GM23248 (cell line): ENCODE results near the gene RAB27B. TPM values are rescaled to one million over a fixed set of nuclear protein-coding genes. Genes with fewer than 3 reads are reported as not detected.

Experiments used
- DNase-seq: peaks from one replicate; pipeline ENCODE4 v3.0.0-alpha.2; 2015
- H2AFZ ChIP-seq: fragments of 200-600 bp; sonication (generic); 2 replicates; pipeline ENCODE4 v1.6.1; 2016; ENCODE audit warnings: antibody characterized with exemption
- H3F3A ChIP-seq: fragments of 200-600 bp; sonication (generic); 2 replicates; pipeline ENCODE4 v1.6.1; 2016; ENCODE audit warnings: mild to moderate bottlenecking, antibody characterized with exemption, mixed run types; ENCODE audit not compliant: insufficient read depth
- H3K27ac ChIP-seq: fragments of 200-600 bp; sonication (generic); 2 replicates; pipeline ENCODE4 v1.5.1; 2016; ENCODE audit warnings: mild to moderate bottlenecking
- H3K27me3 ChIP-seq: fragments of 200-600 bp; sonication (generic); replicated peaks from 2 replicates; pipeline ENCODE4 v1.6.1; 2016; ENCODE audit warnings: mild to moderate bottlenecking; ENCODE audit not compliant: insufficient read depth
- H3K36me3 ChIP-seq: fragments of 200-600 bp; sonication (generic); 2 replicates; pipeline ENCODE4 v1.6.1; 2016; ENCODE audit warnings: low read depth, mild to moderate bottlenecking
- H3K4me1 ChIP-seq: fragments of 200-600 bp; sonication (generic); 2 replicates; pipeline ENCODE4 v1.6.1; 2016; ENCODE audit warnings: mild to moderate bottlenecking; ENCODE audit not compliant: insufficient read depth
- H3K4me2 ChIP-seq: fragments of 200-600 bp; sonication (generic); one replicate; pipeline ENCODE4 v1.6.1; 2016; ENCODE audit warnings: mild to moderate bottlenecking; ENCODE audit not compliant: unreplicated experiment
- H3K4me3 ChIP-seq: fragments of 200-600 bp; sonication (generic); 2 replicates; pipeline ENCODE4 v1.5.1; 2016; ENCODE audit warnings: mild to moderate bottlenecking
- H3K79me2 ChIP-seq: fragments of 200-600 bp; sonication (generic); 2 replicates; pipeline ENCODE4 v1.6.1; 2016; ENCODE audit warnings: mild to moderate bottlenecking; ENCODE audit not compliant: insufficient read depth
- H3K9ac ChIP-seq: fragments of 200-600 bp; sonication (generic); 2 replicates; pipeline ENCODE4 v1.6.1; 2016; ENCODE audit warnings: mild to moderate bottlenecking
- H3K9me2 ChIP-seq: fragments of 200-600 bp; sonication (generic); 2 replicates; pipeline ENCODE4 v1.6.1; 2016; ENCODE audit warnings: mixed run types, mild to moderate bottlenecking, moderate library complexity; ENCODE audit not compliant: insufficient read depth
- H3K9me3 ChIP-seq: fragments of 200-600 bp; sonication (generic); one replicate; pipeline ENCODE4 v1.6.1; 2017; ENCODE audit warnings: low read depth
- H4K20me1 ChIP-seq: fragments of 200-600 bp; sonication (generic); 2 replicates; pipeline ENCODE4 v1.6.0; 2016; ENCODE audit not compliant: insufficient read depth
- EZH2 ChIP-seq: fragments of 200-600 bp; sonication (generic); IDR thresholded peaks from 2 replicates; pipeline ENCODE4 v1.6.1; 2018; ENCODE audit warnings: antibody characterized with exemption, mild to moderate bottlenecking; ENCODE audit not compliant: insufficient read depth, poor library complexity, severe bottlenecking
- EZH2phosphoT487 ChIP-seq: fragments of 200-600 bp; sonication (generic); IDR thresholded peaks from 2 replicates; pipeline ENCODE4 v1.6.1; 2018; ENCODE audit warnings: antibody characterized with exemption, moderate library complexity, mild to moderate bottlenecking, low read depth; ENCODE audit not compliant: insufficient read depth
- WGBS, 2 experiments: methylation state at CpG; one replicate each; pipeline ENCODE4 v1.1.6; 2015 to 2017; ENCODE audit warnings: low lambda C conversion rate in 2 of 2, low coverage in 1 of 2; ENCODE audit errors: missing lambda C conversion rate in 2 of 2; 5-methylcytosine and 5-hydroxymethylcytosine counted together
- in situ Hi-C: fragments of 300-500 bp; cut with MboI; formaldehyde crosslinking; loops from 2 replicates; pipeline ENCODE4 v1.15.0; 2020
- polyA plus RNA-seq: library from polyadenylated mRNA; unstranded; fragments of >200 nt; fragmentation: Nextera tagmentation; extraction: Ambion mirVana; gene quantifications from 2 replicates; pipeline ENCODE4 v1.2.1, GENCODE V29; 2016
- total RNA-seq: library from RNA; depleted of rRNA; stranded (reverse); fragments of >200 nt; shearing (Covaris generic); gene quantifications from 2 replicates; pipeline ENCODE4 v1.2.3, GENCODE V29; 2014; rRNA removed

The RAB27B gene
- total and polyA plus RNA-seq, 2 experiments from 2014 or later = 0.45 to 0.54 TPM

DNA sequence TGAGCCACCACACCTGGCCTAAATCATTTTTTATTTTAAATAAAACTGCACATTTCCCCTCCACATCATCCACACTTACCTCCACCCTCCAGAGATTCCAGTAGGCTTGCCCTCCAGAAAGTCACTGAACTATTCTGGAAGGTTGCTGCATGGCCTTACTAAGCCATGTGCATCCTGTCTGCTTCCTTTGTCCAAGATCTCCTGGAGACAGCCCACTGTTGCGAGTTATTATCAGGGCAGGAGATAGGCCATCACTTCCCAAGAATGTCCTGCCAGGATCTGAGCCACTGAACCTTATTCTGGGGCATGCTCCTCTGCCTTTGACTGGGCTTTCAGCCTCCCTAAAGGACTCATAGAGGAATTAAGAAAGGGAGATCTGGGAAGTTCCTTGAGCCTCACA is 104.2 kb downstream of the RAB27B start:
- no peaks in the 10 kb centered on the region for H3K36me3 ChIP-seq
- H2AFZ ChIP-seq = no peak overlapping the region
- TF ChIP-seq EZH2phosphoT487 (no peak), EZH2 (no peak)
- no peaks in the 10 kb centered on the region for H4K20me1 ChIP-seq
- H3F3A ChIP-seq = no peaks in the 10 kb centered on the region
- H3K9ac ChIP-seq = no peak overlapping the region
- H3K27me3 ChIP-seq = no peaks in the 10 kb centered on the region
- H3K4me3 ChIP-seq = no peak overlapping the region
- DNase-seq = no peak
- 33 to 77% methylated on average over 1 of the region's 1 CpG for WGBS, 2 experiments
- no peaks in the 10 kb centered on the region for H3K79me2 ChIP-seq
- no peaks in the 10 kb centered on the region for H3K4me1 ChIP-seq
- H3K27ac ChIP-seq = no peak overlapping the region
- no peaks in the 10 kb centered on the region for H3K9me3 ChIP-seq
- no peaks in the 10 kb centered on the region for H3K9me2 ChIP-seq
- H3K4me2 ChIP-seq = no peak overlapping the region
- in situ Hi-C loops = no loop called here

DNA sequence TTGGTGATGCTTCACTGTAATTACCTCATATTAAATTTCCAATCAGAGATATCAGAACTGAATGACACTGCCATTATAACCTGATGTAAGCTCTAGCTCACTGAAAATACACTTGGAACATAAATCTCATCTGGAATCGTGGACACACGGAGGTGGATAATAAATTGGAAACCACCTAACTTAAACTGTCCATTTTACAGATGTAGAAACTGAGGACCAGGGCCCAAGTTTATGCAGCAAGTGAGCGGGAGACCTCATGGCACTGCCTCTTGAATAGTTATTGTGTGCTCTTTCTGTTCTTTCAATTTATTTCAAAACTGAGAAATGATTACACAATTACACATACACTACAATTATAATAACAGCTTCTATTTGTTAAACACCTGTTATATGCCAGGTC is 110.2 kb downstream of the RAB27B start:
- Histone ChIP-seq H4K20me1 (no peaks in the 10 kb centered on the region), H3K27me3 (no peaks in the 10 kb centered on the region), H3K4me1 (no peaks in the 10 kb centered on the region), H3K79me2 (no peaks in the 10 kb centered on the region), H3K9ac (no peak overlapping the region), H3K9me3 (no peaks in the 10 kb centered on the region), H3K4me3 (no peak overlapping the region), H3K27ac (no peak overlapping the region), H3K9me2 (no peaks in the 10 kb centered on the region), H2AFZ (no peak overlapping the region), H3F3A (no peaks in the 10 kb centered on the region), H3K4me2 (no peak overlapping the region), H3K36me3 (no peaks in the 10 kb centered on the region)
- 84 to 89% methylated on average over 3 of the region's 3 CpGs for WGBS, 2 experiments
- in situ Hi-C loops = no loop called here
- DNase-seq = no peak
- TF ChIP-seq EZH2phosphoT487 (no peak), EZH2 (no peak)

DNA sequence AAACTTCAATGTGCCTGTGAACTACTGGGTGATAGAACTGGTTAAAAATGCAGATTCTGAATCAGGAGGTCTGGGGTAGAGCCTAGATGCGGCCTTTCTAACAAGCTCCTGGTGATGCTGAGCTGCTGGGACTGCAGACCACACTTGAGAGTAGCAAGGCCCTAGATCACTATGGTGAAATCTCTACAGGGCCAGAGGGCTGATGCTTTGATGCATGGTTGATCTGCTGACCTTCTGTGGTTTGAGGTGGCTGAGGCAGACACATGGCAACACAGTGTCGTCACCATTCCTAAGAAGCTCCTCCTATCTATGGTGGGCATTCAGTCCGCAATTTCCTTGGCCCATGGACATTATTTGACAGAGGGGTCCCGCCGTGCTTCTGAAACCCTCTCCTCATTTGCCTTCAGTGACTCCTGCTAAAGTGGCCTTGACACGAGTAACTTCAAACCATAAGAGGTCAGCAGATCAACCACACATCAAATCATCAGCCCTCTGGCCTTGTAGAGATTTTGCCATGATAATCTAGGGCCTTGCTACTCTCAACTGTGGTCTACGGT is 111.2 kb downstream of the RAB27B start:
- H2AFZ ChIP-seq = no peak overlapping the region
- TF ChIP-seq EZH2 (no peak), EZH2phosphoT487 (no peak)
- H3K27ac ChIP-seq = no peak overlapping the region
- no peaks in the 10 kb centered on the region for H3K4me1 ChIP-seq
- no peaks in the 10 kb centered on the region for H4K20me1 ChIP-seq
- H3K36me3 ChIP-seq = no peaks in the 10 kb centered on the region
- no peaks in the 10 kb centered on the region for H3F3A ChIP-seq
- H3K9me3 ChIP-seq = no peaks in the 10 kb centered on the region
- 90 to 91% methylated on average over 7 of the region's 7 CpGs for WGBS, 2 experiments
- H3K9ac ChIP-seq = no peak overlapping the region
- no peaks in the 10 kb centered on the region for H3K79me2 ChIP-seq
- H3K27me3 ChIP-seq = no peaks in the 10 kb centered on the region
- no peak overlapping the region for H3K4me2 ChIP-seq
- no peak overlapping the region for H3K4me3 ChIP-seq
- in situ Hi-C loops = no loop called here
- no peaks in the 10 kb centered on the region for H3K9me2 ChIP-seq
- no peak for DNase-seq

DNA sequence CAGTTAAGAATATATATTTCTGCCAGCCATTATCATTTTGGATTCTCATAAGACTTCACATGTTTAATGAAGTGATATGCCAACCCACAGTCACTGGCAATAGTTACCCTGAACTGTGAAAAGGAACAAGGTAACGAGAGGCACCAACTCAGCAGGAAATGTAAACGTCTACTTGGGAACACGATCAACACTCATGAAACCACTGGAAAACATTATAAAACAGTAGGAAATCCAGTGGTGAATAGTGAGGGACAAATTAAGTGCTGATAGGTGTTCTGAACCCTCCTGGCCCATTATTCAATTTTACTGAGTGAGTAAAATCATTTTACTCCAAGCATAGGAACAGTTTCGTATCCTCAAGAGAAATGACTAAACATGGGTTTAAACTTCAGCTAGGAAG is 113.9 kb downstream of the RAB27B start:
- Histone ChIP-seq H3K9ac (no peak overlapping the region), H3K36me3 (no peaks in the 10 kb centered on the region), H3K9me3 (no peaks in the 10 kb centered on the region), H2AFZ (no peak overlapping the region), H3K4me1 (no peaks in the 10 kb centered on the region), H3K4me2 (no peak overlapping the region), H3K9me2 (no peaks in the 10 kb centered on the region), H3K27ac (no peak overlapping the region), H3F3A (no peaks in the 10 kb centered on the region), H3K4me3 (no peak overlapping the region), H3K79me2 (no peaks in the 10 kb centered on the region), H3K27me3 (no peaks in the 10 kb centered on the region), H4K20me1 (no peaks in the 10 kb centered on the region)
- in situ Hi-C loops = no loop called here
- no peak for DNase-seq
- WGBS, 2 experiments = 68 to 72% methylated on average over 4 of the region's 4 CpGs
- no peak for TF ChIP-seq EZH2phosphoT487
- TF ChIP-seq EZH2 = no peak

DNA sequence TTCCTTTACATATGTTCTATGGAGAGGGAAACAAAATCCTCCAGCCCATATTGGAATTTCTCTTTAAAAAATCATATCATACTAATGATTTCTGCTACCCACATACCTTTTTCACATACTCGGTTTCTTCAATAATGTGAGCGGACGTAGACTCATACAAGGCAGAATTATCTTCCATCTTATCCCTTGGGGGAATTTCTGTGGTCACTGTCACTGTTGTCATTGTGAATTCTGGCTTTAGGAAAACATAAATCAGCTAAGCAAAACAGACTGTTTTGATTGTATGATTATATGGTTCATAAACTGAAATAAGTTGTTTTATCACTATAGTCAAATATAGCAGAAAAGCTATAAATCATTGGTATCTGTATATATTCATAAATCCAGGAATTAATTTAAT is 114.3 kb downstream of the RAB27B start:
- Histone ChIP-seq H4K20me1 (no peaks in the 10 kb centered on the region), H3K9ac (no peak overlapping the region), H3K36me3 (no peaks in the 10 kb centered on the region), H3K9me2 (no peaks in the 10 kb centered on the region), H3K27me3 (no peaks in the 10 kb centered on the region), H3K4me3 (no peak overlapping the region), H3K9me3 (no peaks in the 10 kb centered on the region), H3K27ac (no peak overlapping the region), H2AFZ (no peak overlapping the region), H3K4me1 (no peaks in the 10 kb centered on the region), H3K79me2 (no peaks in the 10 kb centered on the region), H3K4me2 (no peak overlapping the region), H3F3A (no peaks in the 10 kb centered on the region)
- TF ChIP-seq EZH2phosphoT487 = no peak
- TF ChIP-seq EZH2 = no peak
- in situ Hi-C loops = no loop called here
- no peak for DNase-seq
- WGBS, 2 experiments = 91 to 93% methylated on average over 3 of the region's 3 CpGs

Other genes with a start within 250 kb of the RAB27B start
- gene DYNAP, start 237.2 kb upstream of the RAB27B start, total RNA-seq = not detected in 2 replicates
- not detected in 2 replicates for gene DYNAP, start 237.2 kb upstream of the RAB27B start, polyA plus RNA-seq
- 0.11 TPM in 1 of 2 replicates, not detected in the other for gene CCDC68, start 131.0 kb downstream of the RAB27B start, total RNA-seq
- 0.18 TPM in 1 of 2 replicates, not detected in the other for gene CCDC68, start 131.0 kb downstream of the RAB27B start, polyA plus RNA-seq